Neutrophil (primary cell): Measurements from ENCODE around the gene NXPE4.
"Not testable (repeated sequence)": the region's sequence is repeated elsewhere in the genome, so short reads cannot be mapped to it uniquely, and the experiment has no call there.

ENCODE experiments used
- H3K27ac ChIP-seq: fragments of 200-600 bp; sonication (generic); 2 replicates; pipeline ENCODE4 v1.5.1; 2016; ENCODE audit warnings: mild to moderate bottlenecking, moderate library complexity
- H3K27me3 ChIP-seq: fragments of 200-600 bp; sonication (generic); 2 replicates; pipeline ENCODE4 v1.6.0; 2016; ENCODE audit warnings: mild to moderate bottlenecking
- H3K36me3 ChIP-seq: fragments of 200-600 bp; sonication (generic); 2 replicates; pipeline ENCODE4 v1.5.1; 2017
- H3K4me1 ChIP-seq, 2 experiments: fragments of 200-600 bp in 1 of 2; sonication (generic) in 1 of 2; 1 replicate in 1 of 2; 2 replicates in 1 of 2; pipeline versions ENCODE4 v1.5.1 to v1.6.1; 2013 to 2016; ENCODE audit warnings: low read depth in 1 of 2, low read length in 1 of 2, mild to moderate bottlenecking in 1 of 2, moderate library complexity in 1 of 2; ENCODE audit not compliant: control insufficient read depth in 1 of 2, insufficient read depth in 1 of 2
- H3K4me3 ChIP-seq, 2 experiments: fragments of 200-600 bp in 1 of 2; sonication (generic) in 1 of 2; 1 replicate in 1 of 2; 2 replicates in 1 of 2; pipeline ENCODE4 v1.5.1; 2013 to 2016; ENCODE audit warnings: low read depth in 1 of 2, low read length in 1 of 2, mild to moderate bottlenecking in 1 of 2, moderate library complexity in 1 of 2
- H3K9me3 ChIP-seq: fragments of 200-600 bp; sonication (generic); 2 replicates; pipeline ENCODE4 v1.5.1; 2016
- TF ChIP-seq, protein P1 (sequence below): fragments of 200-600 bp; sonication (generic); IDR thresholded peaks from 2 replicates; pipeline ENCODE4 v1.5.1; 2016; ENCODE audit warnings: antibody characterized with exemption

Gene NXPE4

DNA sequence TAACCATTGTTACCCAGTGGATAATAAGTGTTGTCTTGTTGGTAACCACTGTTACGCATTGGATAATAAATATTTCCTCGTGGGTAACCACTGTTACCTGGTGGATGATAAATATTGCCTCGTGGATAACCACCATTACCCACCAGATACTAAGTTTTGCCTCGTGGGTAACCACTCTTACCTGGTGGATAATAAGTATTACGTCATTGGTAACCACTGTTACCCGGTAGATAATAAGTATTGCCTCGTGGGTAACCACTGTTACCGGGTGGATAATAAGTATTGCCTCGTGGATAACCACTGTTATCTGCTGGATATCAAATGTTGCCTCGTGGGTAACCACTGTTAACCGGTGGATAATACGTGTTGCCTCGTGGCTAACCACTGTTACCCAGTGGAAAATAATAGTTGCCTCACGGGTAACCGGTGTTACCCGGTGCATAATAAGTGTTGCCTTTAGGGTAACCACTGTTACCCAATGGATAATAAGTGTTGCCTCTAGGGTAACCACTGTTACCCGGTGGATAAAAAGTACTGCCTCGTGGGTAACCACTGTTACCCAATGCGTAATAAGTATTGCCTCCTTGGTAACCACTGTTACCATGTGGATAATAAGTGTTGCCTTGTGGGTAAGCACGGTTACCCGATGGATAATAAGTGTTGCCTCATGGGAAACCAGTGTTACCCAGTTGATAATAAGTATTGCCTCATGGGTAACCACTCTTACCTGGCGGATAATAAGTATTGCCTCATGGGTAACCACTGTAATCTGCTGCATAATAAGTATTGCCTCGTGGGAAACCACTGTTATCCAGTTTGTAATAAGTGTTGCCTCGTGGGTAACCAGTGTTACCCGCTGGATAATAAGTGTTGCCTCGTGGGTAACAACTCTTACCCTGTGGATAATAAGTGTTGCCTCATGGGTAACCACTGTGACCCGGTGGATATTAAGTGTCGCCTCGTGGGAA is 21.9 kb upstream of the NXPE4 start:
- Histone ChIP-seq H3K9me3 (peaks cover 43% of the 10 kb centered on the region), H3K27me3 (no peaks in the 10 kb centered on the region), H3K4me3 (no peak overlapping the region), H3K27ac (no peak overlapping the region), H3K36me3 (no peaks in the 10 kb centered on the region), H3K4me1 (no peaks in the 10 kb centered on the region)
- TF ChIP-seq, protein P1, sequence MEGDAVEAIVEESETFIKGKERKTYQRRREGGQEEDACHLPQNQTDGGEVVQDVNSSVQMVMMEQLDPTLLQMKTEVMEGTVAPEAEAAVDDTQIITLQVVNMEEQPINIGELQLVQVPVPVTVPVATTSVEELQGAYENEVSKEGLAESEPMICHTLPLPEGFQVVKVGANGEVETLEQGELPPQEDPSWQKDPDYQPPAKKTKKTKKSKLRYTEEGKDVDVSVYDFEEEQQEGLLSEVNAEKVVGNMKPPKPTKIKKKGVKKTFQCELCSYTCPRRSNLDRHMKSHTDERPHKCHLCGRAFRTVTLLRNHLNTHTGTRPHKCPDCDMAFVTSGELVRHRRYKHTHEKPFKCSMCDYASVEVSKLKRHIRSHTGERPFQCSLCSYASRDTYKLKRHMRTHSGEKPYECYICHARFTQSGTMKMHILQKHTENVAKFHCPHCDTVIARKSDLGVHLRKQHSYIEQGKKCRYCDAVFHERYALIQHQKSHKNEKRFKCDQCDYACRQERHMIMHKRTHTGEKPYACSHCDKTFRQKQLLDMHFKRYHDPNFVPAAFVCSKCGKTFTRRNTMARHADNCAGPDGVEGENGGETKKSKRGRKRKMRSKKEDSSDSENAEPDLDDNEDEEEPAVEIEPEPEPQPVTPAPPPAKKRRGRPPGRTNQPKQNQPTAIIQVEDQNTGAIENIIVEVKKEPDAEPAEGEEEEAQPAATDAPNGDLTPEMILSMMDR = no peak

DNA sequence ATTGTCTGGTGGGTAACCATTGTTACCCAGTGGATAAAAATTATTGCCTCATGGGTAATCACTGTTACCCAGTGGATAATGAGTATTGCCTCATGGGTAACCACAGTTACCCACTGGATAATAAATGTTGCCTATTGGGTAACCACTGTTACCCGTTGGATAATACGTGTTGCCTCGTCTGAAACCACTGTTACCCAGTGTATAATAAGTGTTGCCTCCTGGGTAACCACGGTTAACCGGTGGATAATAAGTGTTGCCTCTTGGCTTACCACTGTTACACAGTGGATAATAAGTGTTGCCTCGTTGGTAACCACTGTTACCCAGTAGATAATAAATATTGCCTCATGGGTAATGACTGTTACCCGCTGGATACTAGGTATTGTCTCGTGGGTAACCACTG is 20.9 kb upstream of the NXPE4 start:
- Histone ChIP-seq H3K27ac (no peak overlapping the region), H3K27me3 (no peaks in the 10 kb centered on the region), H3K4me1 (no peaks in the 10 kb centered on the region), H3K36me3 (no peaks in the 10 kb centered on the region), H3K4me3 (no peak overlapping the region), H3K9me3 (peaks cover 43% of the 10 kb centered on the region)
- TF ChIP-seq, protein P1 = no peak

DNA sequence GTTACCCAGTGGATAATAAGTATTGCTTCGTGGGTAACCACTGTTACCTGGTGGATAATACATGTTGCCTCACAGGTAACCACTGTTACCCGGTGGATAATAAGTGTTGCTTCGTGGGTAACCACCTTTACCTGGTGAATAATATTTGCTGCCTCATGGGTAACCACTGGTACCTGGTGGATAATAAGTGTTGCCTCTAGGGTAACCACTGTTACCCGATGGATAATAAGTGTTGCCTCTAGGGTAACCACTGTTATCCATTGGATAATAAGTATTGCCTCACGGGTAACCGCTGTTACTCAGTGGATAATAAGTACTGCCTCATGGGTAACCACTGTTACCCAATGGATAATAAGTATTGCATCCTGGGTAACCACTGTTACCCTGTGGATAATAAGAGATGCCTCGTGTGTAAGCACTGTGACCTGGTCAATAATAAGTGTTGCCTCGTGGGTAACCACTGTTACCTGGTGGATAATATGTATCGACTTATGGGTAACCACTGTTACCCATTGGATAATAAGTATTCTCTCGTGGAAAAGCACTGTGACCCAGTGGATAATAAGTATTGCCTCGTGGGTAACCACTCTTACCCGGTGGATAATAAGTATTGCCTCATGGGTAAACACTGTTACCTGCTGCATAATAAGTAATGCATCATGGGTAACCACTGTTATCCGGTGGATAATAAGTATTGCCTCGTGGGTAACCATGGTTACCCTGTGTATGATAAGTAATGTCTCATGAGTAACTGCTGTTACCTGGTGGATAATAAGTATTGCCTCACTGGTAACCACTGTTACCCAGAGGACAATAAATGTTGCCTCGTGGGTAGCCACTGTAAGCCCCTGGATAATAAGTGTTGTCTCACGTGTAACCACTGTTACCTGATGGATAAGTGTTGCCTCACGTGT is 20.1 kb upstream of the NXPE4 start:
- peaks cover 38% of the 10 kb centered on the region for H3K9me3 ChIP-seq
- H3K27me3 ChIP-seq = no peaks in the 10 kb centered on the region
- no peak overlapping the region for H3K4me3 ChIP-seq
- H3K4me1 ChIP-seq = no peaks in the 10 kb centered on the region
- H3K27ac ChIP-seq = no peak overlapping the region
- no peaks in the 10 kb centered on the region for H3K36me3 ChIP-seq
- TF ChIP-seq, protein P1 = no peak

DNA sequence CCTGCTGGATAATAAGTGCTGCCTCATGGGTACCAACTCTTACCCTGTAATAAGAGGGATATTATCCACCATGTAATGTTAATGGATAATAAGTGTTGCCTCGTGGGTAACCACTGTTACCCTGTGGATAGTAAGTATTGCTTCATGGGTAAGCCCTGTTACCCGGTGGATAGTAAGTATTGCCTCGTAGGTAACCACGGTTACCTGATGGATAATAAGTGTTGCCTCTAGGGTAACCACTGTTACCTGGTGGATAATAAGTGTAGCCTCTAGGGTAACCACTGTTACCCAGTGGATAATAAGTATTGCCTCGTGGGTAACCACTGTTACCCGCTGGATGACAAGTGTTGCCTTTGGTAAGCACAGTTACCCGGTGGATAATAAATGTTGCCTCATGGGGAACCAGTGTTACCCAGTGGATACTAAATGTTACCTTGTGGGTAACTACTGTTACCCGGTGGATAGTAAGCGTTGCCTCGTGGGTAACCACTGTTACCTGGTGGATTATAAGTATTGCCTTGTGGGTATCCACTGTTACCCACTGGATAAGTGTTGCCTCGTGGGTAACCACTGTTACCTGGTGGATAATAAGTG is 18.6 kb upstream of the NXPE4 start:
- Histone ChIP-seq H3K36me3 (no peaks in the 10 kb centered on the region), H3K27ac (no peak overlapping the region), H3K4me3 (no peak overlapping the region), H3K9me3 (peaks cover 28% of the 10 kb centered on the region), H3K27me3 (no peaks in the 10 kb centered on the region), H3K4me1 (no peaks in the 10 kb centered on the region)
- TF ChIP-seq, protein P1 = no peak

DNA sequence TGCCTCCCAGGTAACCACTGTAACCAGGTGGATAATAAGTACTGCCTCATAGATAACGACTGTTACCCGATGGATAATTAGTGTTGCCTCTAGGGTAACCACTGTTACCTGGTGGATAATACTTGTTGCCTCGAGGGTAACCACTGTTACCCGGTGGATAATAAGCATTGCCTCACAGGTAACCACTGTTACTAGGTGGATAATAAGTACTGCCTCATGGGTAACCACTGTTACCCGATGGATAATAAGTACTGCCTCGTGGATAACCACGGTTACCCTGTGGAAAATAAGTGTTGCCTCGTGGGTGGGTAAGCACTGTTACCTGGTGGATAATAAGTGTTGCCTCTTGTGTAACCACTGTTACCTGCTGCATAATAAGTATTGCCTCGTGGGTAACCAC is 17.5 kb upstream of the NXPE4 start:
- not testable (repeated sequence) for H3K27me3 ChIP-seq, H3K4me3 ChIP-seq, H3K27ac ChIP-seq, H3K4me1 ChIP-seq, H3K36me3 ChIP-seq
- peaks cover 35% of the 10 kb centered on the region for H3K9me3 ChIP-seq
